ENCODE results near the gene HDHD3. TPM values are rescaled to one million over a fixed set of nuclear protein-coding genes. Genes with fewer than 3 reads are reported as not detected.
A peak's percentile ranks its signal among the peaks of the same experiment; 100 is the strongest.

The HDHD3 gene
- total RNA-seq, 1 donor from 2014 or later = 11.6 TPM

DNA sequence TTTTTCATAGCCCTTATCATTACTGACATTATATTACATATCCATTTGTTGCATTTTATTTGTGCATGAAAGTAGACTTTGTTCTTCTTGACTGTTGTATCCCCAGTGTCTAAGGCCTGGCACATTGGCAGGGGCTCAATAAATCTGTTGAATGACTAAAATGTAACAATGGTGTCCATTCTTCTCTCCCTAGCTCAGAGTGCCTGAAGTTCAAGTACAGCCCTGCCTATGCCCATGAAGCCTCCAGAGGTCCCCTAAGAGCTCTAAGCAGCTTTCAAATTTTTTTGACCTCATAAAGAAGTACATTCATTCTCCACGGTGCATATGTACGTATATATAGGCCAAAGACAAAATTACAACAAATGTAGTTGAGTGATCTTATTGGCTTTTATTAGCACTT lies 31.6 kb downstream of the HDHD3 start:
- DNase-seq (ENCODE audit: low spot score) (no peak), ATAC-seq (no peak)
- intact Hi-C loops (cut with DNase I) = loop anchor here (5.0 kb wide), 1 partner anchor 42 kb away; no protein-coding TSS in a partner anchor

DNA sequence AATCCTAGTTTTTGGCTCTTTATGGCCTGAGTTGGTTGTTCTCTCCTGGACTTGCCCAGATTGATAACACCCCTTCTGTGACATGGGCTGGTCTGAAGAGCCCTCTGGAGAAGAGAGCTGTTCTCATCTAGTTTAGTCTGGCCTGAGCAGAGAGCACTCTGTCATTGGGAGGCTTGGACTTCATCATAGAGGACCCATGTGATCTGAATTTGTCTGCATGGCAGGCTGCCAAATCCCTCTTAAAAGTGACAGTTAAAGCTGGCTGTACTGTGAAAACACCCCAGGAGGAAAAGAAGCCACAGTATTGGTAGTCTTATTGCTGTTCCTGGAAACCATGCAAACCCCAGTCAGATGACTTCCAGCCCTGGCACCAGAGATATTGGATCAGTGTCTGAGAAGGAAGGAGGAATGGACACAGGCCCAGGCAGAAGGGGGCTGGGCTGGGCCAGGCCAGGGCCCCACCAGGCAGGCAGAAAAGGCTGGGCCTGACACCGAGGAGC lies 33.0 kb downstream of the HDHD3 start:
- DNase-seq (ENCODE audit: low spot score) (peak; percentile 82), ATAC-seq (peak; percentile 79)
- intact Hi-C loops (cut with DNase I) = no loop called here

DNA sequence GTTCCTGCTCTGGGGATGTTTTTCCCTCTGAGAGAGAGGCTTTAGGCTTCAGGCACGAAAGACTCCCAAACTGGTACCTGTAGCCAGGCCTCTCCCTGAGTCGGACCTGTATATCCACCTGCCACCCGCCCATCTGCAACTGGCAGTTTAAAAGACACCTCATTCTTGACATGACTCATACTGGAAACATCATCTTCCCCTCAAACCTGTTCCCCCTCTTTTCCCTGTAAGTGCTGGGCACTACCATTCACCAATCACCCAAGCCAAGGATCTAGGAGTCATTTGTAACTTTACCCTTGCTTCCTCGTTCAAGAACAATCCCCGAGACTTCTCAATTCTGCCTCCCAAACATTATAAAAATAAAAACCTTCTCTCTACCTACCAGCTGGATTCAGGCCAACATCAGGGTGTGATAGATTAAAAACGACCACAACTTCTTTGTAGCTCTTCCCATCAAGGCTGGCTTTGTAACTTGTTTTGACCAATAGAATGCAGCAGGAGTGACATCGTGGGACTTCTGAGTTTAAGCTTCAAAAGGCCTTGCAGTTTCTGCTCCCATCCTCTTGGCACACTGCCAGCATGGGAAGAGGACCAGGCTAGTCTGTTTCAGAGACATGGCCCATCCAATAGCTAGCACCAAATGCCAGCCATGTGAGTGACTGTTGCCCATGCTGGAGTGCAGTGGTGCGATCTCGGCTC lies 34.9 kb downstream of the HDHD3 start:
- DNase-seq (ENCODE audit: low spot score) = no peak
- no peak for ATAC-seq
- intact Hi-C loops (cut with DNase I) = no loop called here

DNA sequence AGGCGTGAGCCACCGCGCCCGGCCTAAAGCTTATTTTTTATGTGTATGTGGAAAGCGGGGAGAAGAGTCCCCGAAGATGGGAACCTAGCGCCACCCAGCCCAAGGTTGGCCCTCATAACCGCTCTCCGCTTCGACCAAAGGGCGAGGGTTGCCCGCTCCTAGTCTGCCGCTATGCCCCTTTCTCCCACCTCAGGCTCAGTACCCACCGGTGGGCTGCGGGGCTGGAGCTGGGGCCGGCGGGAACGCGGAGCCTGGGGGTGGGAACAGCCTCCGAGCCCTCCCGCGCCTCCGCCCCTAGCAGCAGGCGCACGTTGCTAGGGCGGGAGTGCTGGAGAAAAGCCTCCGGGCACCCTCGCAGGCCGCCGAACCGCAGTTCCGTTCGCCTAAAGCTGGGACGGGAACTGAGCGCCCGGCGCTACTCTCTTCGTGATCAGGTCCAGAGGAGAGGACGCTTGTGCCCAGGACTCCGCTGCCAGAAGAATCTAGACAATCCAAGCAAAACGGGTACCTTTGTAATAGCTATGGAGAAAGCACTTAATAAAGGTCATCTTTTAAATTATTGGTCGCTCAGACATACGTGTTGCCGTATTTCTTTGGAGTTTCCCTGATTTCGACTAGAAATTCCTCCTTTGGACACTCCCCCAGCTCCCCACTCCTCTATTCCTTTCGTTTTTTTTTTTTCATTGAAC lies 36.6 kb downstream of the HDHD3 start, which contains the start of gene WDR31:
Gene WDR31, minus strand, starts transcription at position 265 of the 689 bp plus-strand sequence. CDS start 8,253 bp downstream, outside the sequence.
- intact Hi-C loops (cut with DNase I) = no loop called here
- peak; percentile 90 for DNase-seq (ENCODE audit: low spot score)

DNA sequence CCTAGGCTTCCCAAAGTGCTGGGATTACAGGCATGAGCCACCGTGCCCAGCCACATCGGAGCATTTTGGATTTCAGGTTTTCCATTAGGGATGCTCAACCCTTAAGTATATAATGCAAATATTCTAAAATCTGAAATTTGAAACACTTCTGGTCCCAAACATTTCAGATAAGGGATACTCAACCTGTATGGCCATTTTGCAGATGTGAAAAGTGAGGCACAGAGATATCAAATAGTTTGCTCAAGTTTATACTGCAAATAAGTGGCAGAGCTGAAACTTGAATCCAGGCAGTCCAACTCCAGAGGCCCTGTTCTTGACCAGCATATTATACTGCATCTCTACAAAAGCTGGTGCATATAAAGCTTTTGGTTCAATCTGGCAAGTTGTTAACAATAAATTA lies 39.1 kb downstream of the HDHD3 start:
- intact Hi-C loops (cut with DNase I) = no loop called here
- DNase-seq (ENCODE audit: low spot score) (no peak), ATAC-seq (no peak)

More for the DNA sequence above, 36.6 kb downstream of the HDHD3 start, which contains the start of gene WDR31:
- peak; percentile 95 for ATAC-seq

DNA sequence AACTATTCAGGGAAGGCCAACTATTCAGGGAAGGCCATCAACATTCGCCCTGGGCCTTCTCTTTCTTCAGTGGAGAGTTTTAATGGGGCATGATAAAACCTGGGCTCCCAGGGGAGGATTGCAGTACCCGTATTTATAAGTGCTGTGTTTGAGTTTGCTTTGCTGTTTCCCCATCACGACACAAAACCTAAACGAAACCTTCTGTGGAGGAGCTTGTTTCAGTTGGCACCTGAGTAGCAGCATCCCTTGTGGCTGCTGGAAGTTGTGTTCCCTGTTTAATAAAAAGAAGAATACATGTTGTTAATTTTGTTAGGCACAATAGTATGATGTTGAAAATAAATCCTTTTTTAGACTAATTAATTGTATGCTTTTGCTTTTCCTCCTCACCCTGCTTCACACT lies 45.0 kb downstream of the HDHD3 start:
- intact Hi-C loops (cut with DNase I) = no loop called here
- DNase-seq (ENCODE audit: low spot score) (no peak), ATAC-seq (no peak)

DNA sequence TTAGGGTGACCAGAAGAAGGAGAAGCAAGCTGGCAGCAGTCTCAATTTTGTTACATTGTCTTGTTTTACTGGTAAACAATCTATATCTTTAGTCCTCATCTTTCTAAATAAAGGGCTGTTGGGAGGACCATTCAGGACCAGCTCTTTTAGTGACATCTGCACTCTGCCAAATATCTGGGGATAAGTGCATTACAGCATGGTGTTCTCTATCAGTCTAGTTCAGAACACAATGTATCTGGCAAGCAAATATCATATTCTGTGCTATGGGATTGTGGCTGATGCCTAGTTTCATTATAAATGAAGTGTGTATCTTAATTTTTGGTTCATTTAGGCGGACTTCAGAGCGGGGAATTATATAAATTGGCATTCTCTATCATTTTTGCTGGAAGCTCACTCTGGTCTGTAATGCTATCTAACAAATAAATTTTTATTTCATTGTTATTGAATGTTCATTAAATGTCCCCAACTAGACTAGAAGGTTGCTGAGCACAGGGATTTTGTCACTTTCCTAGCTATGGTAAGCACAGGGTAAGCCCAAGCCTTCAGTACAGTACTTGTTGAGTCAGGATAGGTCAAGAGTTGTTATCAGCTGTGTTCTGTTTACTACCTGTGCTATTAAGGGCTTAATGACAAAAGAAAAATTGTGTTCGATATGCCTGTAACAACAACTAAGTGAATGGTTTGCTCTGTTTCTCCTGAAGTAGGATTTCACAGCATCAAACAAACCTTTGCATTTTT lies 48.6 kb downstream of the HDHD3 start:
- DNase-seq (ENCODE audit: low spot score) = no peak
- ATAC-seq = no peak
- intact Hi-C loops (cut with DNase I) = no loop called here

DNA sequence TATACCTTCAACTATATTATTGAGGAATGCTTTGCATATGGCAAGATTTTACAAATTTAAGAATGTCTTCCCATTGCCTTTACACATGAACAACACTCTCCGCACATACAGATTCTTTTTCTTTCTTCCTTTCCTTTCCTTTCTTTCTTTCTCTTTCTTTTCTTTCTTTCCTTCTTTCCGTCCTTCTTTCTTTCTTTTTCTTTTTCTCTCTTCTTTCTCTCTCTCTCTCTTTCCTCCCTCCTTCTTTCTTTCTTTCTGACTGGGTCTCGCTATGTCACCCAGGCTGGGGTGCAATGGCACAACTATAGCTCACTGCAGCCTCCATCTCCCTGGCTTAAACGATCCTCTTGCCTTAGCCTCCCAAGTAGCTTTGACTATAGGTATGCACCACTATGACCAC lies 50.6 kb downstream of the HDHD3 start:
- intact Hi-C loops (cut with DNase I) = no loop called here
- ATAC-seq (no peak), DNase-seq (ENCODE audit: low spot score) (no peak)

Other genes starting within 250 kb of the HDHD3 start
- 11.6 TPM for gene SLC31A2, start 226.0 kb downstream of the HDHD3 start, total RNA-seq
- gene FKBP15, start 155.7 kb downstream of the HDHD3 start, total RNA-seq = 36.4 TPM
- gene SLC31A1, start 155.4 kb downstream of the HDHD3 start, total RNA-seq = 13.2 TPM
- gene CDC26, start 101.4 kb downstream of the HDHD3 start, total RNA-seq = 28.2 TPM
- 16.3 TPM for gene PRPF4, start 101.3 kb downstream of the HDHD3 start, total RNA-seq
- not detected for gene RNF183, start 73.6 kb downstream of the HDHD3 start, total RNA-seq
- 4.6 TPM for gene WDR31, start 36.7 kb downstream of the HDHD3 start, total RNA-seq
- gene BSPRY, start 27.4 kb downstream of the HDHD3 start, total RNA-seq = 0.22 TPM
- gene ALAD, start 24.3 kb upstream of the HDHD3 start, total RNA-seq = 83.6 TPM
- gene POLE3, start 33.7 kb upstream of the HDHD3 start, total RNA-seq = 20.6 TPM
- 0.45 TPM for gene C9orf43, start 33.8 kb upstream of the HDHD3 start, total RNA-seq
- 43.1 TPM for gene RGS3, start 86.7 kb upstream of the HDHD3 start, total RNA-seq

Measured in sciatic nerve (tissue), 2 donors.